GM21619 (cell line): ENCODE data around the gene MYO9A.

Experiments used
- ATAC-seq: cut with Tn5 transposase; IDR thresholded peaks from one replicate; pipeline ENCODE4 v1.9.1; 2021; ENCODE audit not compliant: unreplicated experiment

The MYO9A gene

GRCh38 chr15:71962537-71962936 lies 155.4 kb downstream of the MYO9A start:
- ATAC-seq, result no peak

DNA sequence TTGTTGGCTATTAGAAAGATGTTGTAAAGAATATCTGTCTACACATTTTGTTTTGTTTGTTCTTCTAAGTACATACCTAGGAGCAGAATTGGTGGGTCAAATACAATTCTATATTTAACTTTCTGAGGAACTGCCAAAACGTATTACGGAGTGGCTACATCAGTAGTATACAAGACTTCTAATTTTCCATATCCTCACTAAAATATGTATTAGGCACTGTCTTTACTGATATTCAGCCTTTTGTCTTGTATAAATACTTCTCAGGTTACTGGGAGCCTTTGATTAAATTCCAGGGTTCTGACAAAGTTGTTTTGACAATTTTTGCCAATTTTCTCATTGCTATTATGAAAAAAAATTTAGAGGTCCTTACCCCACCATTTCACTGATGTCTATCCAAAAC lies 160.9 kb downstream of the MYO9A start:
- no peak for ATAC-seq

DNA sequence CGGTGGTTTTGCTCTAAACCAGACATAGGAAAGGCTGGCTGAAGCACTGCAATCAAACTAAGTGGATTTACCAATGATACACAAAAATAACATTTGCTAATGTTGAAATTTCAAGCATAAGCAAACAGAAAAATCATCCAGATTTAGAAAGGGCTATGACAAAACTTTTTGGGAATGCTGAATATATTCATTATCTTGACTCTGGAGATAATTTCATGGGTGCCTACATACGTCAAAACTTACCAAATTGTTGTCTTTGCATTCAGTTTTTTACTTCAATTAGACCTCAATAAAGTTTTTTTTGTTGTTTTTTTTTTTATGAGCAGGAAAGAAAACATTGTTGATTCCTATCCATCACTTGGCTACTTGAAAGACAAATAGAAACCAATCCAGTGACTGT lies 166.8 kb downstream of the MYO9A start:
- no peak for ATAC-seq

DNA sequence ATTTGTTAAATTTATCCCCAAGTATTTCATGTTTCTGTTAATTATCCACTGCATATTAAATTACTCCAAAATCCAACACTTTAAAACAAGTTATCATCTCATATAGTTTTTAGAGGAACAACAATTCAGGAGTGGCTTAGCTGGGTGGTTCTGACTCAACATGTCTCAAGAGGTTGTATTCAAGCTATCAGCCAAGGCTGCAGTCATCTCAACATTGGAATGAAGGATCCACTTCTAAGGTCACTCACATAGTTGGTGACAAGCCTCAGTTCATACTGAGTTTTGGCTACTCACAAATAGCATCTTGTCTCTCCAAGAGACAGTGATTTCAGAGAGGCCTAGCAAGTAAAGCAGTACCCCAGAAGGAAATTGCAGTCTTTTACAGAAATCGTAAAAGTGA lies 172.9 kb downstream of the MYO9A start:
- ATAC-seq, result no peak

DNA sequence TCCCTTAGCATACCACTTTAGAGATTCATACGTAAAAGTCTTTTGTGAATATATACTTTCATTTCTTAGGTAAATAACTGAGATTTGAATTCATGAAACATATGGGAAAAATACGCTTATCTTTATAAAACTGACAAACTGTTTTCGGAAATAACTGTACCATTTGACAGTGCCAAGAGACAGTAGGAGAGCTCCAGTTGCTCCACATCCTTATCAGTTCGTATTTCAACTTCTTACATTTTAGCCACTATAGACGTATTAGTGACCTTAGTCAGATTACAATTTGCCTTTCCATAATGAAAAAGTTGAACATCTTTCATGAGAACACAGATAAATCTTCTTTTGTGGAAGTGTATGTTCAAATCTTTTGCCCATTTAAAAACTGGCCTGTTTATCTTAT lies 174.1 kb downstream of the MYO9A start:
- ATAC-seq, result no peak

- no peak for ATAC-seq
Observed at GRCh38 chr15:71939981-71940588, 177.9 kb downstream of the MYO9A start.

DNA sequence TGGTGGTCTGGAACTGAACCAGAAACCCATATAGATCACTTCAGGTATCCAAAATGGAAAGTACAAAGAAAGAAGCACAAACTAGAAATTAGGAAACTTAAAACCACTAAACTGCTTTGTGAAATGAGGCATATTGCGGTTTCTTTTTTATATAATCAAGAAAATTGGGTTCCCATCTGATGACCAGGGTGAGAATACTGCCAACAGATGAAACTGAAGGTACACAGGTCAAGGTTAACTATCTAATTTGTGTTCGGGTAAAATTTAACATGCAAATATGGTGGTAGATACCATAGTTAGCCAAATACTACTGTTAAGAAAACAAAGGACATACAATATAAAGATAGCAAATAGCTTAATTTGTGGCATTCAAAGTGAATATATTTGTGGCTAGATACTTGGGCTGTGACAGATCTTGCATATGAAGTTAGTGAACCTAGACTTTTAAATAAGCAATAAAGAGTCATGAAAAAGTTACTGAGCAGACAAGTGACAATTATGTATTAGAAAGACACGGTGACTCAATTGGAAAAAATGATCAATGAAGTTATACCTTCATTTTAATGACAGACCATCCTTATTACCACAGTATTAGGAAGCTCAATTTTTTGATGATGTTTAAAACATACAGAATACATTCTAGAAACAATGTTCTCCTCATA lies 180.2 kb downstream of the MYO9A start:
- ATAC-seq, result no peak

DNA sequence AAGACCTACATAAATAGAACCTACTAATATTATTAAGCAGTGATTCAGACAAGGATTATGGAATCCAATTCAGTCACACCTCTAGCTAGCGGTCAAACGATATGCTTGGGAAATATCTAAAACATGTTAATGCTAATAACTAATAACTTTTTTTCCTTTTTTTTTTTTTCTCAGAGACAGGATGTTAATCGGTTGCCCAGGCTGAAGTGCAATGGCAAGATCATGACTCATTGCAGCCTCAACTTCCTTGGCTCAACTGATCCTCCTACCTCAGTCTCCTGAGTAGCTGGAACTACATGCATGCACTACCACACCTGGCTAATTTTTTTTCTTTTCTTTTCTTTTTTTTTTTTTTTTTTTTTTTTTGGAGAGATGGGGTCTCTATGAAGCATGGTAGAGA lies 183.5 kb downstream of the MYO9A start:
- ATAC-seq, result no peak

- no peak for ATAC-seq
Observed at GRCh38 chr15:71932689-71933088, 185.3 kb downstream of the MYO9A start.

DNA sequence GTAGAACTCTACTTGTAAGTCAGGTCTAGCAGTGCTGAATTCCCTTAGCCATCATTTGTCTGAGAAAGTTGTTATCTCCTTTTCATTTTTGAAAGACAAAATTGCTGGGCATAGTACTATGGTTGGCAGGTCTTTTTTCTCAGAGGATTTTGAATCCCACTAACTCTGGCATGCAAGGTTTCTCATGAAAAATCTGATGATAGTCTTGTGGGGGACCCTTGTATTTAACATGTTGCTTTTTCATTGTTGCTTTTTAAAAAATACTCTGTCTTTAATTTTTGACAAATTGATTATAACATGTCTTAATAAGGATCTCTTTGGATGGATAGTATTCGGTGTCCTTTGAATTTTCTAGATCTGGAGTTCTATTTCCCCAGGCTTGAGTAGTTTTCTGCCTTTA lies 186.7 kb downstream of the MYO9A start:
- no peak for ATAC-seq

DNA sequence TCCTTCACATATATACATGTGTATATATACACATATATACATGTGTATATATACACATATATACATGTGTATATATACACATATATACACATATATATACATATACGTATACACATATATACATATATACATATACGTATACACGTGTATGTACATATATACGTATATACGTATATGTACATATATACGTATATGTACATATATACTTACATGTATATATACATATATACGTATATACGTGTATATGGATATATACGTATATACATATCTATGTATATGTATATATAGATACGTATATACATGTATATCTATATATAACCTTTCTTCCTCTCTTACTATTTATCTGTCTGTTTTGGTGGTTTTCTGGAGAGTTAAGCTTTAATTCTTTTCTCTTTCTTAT lies 192.8 kb downstream of the MYO9A start:
- no peak for ATAC-seq

- no peak for ATAC-seq
Observed at GRCh38 chr15:71921191-71921590, 196.8 kb downstream of the MYO9A start.

DNA sequence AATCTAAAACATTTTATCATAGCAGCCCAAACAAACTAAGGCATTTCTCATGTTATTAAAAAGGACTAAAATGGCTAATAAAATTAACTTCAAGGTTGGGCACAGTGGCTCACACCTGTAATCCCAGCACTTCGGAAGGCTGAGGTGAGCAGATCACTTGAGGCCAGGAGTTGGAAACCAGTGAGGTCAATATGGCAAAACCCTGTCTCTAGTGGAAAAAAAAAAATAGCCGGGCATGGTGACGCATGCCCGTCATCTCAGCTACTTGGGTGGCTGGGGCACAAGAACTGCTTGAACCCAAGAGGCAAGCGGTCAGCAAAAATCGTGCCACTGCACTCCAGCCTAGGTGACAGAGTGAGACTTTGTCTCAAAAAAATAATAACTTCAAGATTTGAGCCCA lies 197.4 kb downstream of the MYO9A start:
- no peak for ATAC-seq

DNA sequence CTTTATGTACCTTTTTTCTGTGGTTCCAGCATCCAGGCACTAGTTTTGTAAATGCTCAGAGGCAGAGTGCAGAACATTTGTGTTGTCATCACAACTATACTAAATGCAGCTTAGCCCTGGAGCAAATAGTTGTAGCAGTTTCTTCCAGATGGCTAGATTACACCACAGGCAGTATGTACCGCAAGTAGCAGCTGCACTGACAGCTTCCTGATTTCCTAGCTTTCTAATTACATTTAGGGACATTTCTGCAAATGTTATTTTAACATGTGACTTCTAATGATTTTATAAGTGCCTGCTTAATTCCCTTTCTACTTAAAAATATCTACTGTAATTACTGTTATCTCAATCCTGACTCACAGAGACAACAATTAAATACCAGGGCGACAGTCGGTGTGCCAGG lies 201.1 kb downstream of the MYO9A start:
- no peak for ATAC-seq

GRCh38 chr15:71914092-71914491 lies 203.9 kb downstream of the MYO9A start:
- ATAC-seq, result peak; percentile 50

- ATAC-seq, result no peak
Observed at GRCh38 chr15:71899674-71900073, 218.3 kb downstream of the MYO9A start.

GRCh38 chr15:71893691-71894090 lies 224.3 kb downstream of the MYO9A start:
- ATAC-seq, result no peak

- ATAC-seq, result no peak
Observed at GRCh38 chr15:71892335-71892734, 225.6 kb downstream of the MYO9A start.

- no peak for ATAC-seq
Observed at GRCh38 chr15:71891026-71891425, 226.9 kb downstream of the MYO9A start.

- ATAC-seq, result no peak
Observed at GRCh38 chr15:71889947-71890346, 228.0 kb downstream of the MYO9A start.

- ATAC-seq, result no peak
Observed at GRCh38 chr15:71889385-71889784, 228.6 kb downstream of the MYO9A start.

DNA sequence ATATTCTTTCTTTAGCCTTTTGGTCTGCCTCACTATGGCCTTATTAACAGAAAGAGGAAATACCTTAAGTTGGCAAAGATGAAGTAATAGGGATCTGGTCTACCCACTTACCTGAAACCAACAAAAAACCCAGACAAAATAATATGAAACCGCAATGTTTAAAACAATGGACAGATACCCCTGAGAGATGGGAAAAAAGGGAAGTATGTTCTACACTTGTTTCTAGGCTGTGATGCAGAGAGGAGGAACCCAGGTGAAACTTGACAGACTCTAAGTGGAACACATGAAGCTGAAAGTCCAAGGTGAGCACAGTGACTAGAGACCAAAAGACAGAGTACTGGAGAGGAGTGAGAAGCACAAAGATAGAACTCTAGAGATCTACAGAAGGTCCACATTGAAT lies 229.2 kb downstream of the MYO9A start:
- ATAC-seq, result no peak

DNA sequence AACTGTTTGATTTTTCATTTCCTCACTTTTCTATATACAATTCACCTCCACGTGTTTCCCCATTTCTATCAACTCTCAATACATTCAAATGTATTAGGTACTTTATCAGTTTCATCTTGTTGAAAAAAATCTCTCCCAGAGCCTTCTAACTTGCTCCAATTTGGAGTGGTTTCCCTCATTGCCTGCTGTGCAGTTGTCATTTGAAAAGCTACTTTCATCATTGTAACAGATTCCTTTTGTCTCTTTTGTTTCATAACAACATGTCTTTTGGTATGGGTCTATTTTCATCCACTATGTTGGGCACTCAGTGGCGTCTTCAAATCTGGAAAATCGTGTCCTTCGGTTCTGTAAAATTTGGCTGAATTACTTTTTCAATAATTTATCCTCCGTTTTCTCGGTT lies 232.6 kb downstream of the MYO9A start:
- ATAC-seq, result no peak
